ENCODE measurements around the gene SHBG.

- TF ChIP-seq POLR2A (IDR thresholded peaks at IDR 0.05), result no peak
- no peak for TF ChIP-seq CTCF (IDR thresholded peaks at IDR 0.05)
These were observed 14.6 kb upstream of the SHBG start for GRCh38 chr17:7615265-7615747.

Data from esophagus squamous epithelium (tissue), 4 donors.